Peyer's patch (tissue), 4 donors: ENCODE data around the gene PDZD2.
"Not testable (repeated sequence)": the region's sequence is repeated elsewhere in the genome, so short reads cannot be mapped to it uniquely, and the experiment has no call there.

Experiments
- POLR2A ChIP-seq, 2 donors: fragments of 450-650 bp; IDR thresholded peaks; one replicate each; pipeline ENCODE4 v1.5.1; 2017; ENCODE audit warnings: antibody characterized with exemption in 2 of 2, mild to moderate bottlenecking in 2 of 2, moderate library complexity in 2 of 2
- TF ChIP-seq, protein P1 (sequence below), 6 experiments: fragments of 450-650 bp in 4 of 6; fragments of 200-600 bp in 2 of 6; sonication (generic) in 1 of 6; IDR thresholded peaks; one replicate each; pipeline ENCODE4 v1.5.1; 2017 to 2019; ENCODE audit warnings: antibody characterized with exemption in 6 of 6, mild to moderate bottlenecking in 3 of 6, moderate library complexity in 1 of 6

DNA sequence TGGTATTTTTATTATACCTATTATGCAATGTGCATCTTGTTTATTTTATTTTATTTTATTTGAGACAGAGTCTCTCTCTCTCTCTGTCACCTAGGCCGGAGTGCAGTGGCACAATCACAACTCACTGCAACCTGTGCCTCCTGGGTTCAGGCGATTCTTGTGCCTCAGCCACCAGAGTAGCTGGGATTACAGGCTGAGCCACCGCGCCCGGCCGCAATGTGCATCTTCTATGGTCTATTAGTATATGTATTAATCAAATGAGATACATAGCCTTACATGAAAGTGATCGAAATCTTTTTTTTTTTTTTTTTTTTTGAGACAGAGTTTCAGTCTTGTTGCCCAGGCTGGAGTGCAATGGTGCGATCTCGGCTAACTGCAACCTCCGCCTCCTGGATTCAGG is 89.9 kb downstream of the PDZD2 start:
- TF ChIP-seq, protein P1, sequence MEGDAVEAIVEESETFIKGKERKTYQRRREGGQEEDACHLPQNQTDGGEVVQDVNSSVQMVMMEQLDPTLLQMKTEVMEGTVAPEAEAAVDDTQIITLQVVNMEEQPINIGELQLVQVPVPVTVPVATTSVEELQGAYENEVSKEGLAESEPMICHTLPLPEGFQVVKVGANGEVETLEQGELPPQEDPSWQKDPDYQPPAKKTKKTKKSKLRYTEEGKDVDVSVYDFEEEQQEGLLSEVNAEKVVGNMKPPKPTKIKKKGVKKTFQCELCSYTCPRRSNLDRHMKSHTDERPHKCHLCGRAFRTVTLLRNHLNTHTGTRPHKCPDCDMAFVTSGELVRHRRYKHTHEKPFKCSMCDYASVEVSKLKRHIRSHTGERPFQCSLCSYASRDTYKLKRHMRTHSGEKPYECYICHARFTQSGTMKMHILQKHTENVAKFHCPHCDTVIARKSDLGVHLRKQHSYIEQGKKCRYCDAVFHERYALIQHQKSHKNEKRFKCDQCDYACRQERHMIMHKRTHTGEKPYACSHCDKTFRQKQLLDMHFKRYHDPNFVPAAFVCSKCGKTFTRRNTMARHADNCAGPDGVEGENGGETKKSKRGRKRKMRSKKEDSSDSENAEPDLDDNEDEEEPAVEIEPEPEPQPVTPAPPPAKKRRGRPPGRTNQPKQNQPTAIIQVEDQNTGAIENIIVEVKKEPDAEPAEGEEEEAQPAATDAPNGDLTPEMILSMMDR (IDR thresholded peaks at IDR 0.05) = not testable (repeated sequence)
- not testable (repeated sequence) for TF ChIP-seq POLR2A (IDR thresholded peaks at IDR 0.05)
